Measurements from ENCODE around the gene ING3.

DNA sequence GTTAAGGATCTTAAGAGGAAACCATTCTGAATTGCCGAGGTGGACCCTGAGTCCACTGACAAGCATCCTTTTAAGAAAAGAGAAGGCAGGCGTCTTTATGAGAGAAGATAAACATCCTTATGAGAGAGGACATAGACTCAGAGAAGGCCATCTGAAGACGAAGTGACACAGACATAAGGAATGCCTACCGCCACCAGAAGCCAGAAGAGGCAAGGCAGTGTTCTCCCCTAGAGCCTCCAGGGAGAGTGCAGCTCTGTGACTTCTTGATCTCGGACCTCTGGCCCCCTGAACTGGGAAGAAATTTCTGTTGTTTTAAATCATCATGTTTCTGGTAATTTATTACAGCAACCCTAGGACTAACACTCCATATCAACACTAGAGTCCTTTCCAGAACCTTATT, 25.2 kb upstream of the ING3 start:
- TF ChIP-seq, protein P1, sequence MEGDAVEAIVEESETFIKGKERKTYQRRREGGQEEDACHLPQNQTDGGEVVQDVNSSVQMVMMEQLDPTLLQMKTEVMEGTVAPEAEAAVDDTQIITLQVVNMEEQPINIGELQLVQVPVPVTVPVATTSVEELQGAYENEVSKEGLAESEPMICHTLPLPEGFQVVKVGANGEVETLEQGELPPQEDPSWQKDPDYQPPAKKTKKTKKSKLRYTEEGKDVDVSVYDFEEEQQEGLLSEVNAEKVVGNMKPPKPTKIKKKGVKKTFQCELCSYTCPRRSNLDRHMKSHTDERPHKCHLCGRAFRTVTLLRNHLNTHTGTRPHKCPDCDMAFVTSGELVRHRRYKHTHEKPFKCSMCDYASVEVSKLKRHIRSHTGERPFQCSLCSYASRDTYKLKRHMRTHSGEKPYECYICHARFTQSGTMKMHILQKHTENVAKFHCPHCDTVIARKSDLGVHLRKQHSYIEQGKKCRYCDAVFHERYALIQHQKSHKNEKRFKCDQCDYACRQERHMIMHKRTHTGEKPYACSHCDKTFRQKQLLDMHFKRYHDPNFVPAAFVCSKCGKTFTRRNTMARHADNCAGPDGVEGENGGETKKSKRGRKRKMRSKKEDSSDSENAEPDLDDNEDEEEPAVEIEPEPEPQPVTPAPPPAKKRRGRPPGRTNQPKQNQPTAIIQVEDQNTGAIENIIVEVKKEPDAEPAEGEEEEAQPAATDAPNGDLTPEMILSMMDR (IDR thresholded peaks at IDR 0.05; ENCODE audit: borderline replicate concordance, extremely low read depth, low read length, poor library complexity, severe bottlenecking) = no peak
- TF ChIP-seq EZH2 (IDR thresholded peaks at IDR 0.05; ENCODE audit: borderline replicate concordance, low read depth, low read length, severe bottlenecking) = no peak
